ENCODE results near the gene PRAMEF25.
"Not testable (repeated sequence)": the region's sequence is repeated elsewhere in the genome, so short reads cannot be mapped to it uniquely, and the experiment has no call there.

PRAMEF25 gene

DNA sequence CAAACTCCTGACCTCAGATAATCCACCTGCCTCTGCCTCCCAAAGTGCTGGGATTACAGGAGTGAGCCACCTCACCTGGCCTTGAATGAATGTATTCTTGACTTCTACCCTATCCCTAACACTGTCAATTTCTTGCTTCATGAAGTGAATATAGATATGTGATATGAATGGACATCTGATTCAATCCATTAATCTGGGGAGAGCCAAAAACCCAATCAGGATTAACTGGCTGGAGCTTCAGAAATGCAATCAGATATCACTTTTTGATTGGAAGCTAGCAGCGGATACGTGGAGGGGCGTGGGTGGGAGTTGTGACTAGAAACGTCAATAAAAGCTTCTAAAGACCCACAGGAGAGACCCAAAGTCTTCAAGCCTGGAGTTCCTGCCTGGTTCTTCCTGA is at the start of gene PRAMEF25:
TSS of gene PRAMEF25 (plus strand) at position 301 of the 400 bp plus-strand sequence. CDS start 2,920 bp downstream, outside the sequence.
- DNase-seq: not testable (repeated sequence)

- not testable (repeated sequence) for DNase-seq
Observed at GRCh38 chr1:13056475-13056874, 14.1 kb upstream of the PRAMEF25 start, which contains the start of gene PRAMEF27. Gene PRAMEF27, minus strand, starts transcription at chr1:13056575. Its CDS starts 2,916 bp downstream, at chr1:13053659.

DNA sequence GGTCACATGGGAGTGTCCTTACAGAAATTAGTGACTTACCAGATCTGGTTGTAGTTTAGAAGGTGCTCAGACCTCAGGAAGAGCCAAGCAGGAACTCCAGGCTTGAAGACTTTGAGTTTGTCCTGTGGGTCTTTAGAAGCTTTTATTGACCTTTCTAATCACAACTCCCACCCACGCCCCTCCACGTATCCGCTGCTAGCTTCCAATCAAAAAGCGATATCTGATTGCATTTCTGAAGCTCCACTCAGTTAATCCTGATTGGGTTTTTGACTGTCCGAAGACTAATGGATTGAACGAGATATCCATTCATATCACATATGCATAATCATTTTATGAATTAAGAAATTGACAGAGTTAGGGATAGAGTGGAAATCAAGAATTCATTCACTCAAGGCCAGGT is 46.2 kb downstream of the PRAMEF25 start, which contains the start of gene HNRNPCL2:
TSS of gene HNRNPCL2 (minus strand) at position 101 of the 400 bp plus-strand sequence. CDS start 454 bp downstream, outside the sequence.
- not testable (repeated sequence) for DNase-seq
